OCI-LY3 (cell line): ENCODE results near the gene CPLANE2.

Experiments
- H2AFZ ChIP-seq: fragments of 200-600, 300-600 bp; shearing (Covaris generic); 2 replicates; pipeline ENCODE4 v1.6.0; 2014; ENCODE audit warnings: antibody characterized with exemption, low read depth, low read length
- H3K27ac ChIP-seq: fragments of 200-600, 300-600 bp; sonication (generic); 2 replicates; pipeline ENCODE4 v1.5.1; 2014; ENCODE audit warnings: mild to moderate bottlenecking, low read length, moderate library complexity, mixed read lengths
- H3K27me3 ChIP-seq: fragments of 200-600, 300-600 bp; sonication (generic); 2 replicates; pipeline ENCODE4 v1.6.1; 2014; ENCODE audit warnings: low read depth, low read length, mixed read lengths
- H3K36me3 ChIP-seq: fragments of 200-600, 300-600 bp; sonication (generic); replicated peaks from 2 replicates; pipeline ENCODE3; 2014; ENCODE audit warnings: low read depth, low read length, mixed read lengths
- H3K4me1 ChIP-seq: fragments of 300-600, 200-600 bp; sonication (generic); 2 replicates; pipeline ENCODE4 v1.6.1; 2014; ENCODE audit warnings: low read length, mixed read lengths
- H3K4me2 ChIP-seq: fragments of 200-600, 300-600 bp; sonication (generic); 2 replicates; pipeline ENCODE4 v1.6.1; 2014; ENCODE audit warnings: low read length, mixed read lengths
- H3K4me3 ChIP-seq: fragments of 300-600, 200-600 bp; sonication (generic); 2 replicates; pipeline ENCODE4 v1.5.1; 2014; ENCODE audit warnings: antibody characterized with exemption, mild to moderate bottlenecking, low read length, moderate library complexity
- H3K79me2 ChIP-seq: fragments of 300-600, 200-600 bp; shearing (Covaris generic); 2 replicates; pipeline ENCODE4 v1.6.1; 2014; ENCODE audit warnings: mild to moderate bottlenecking, low read length, mixed read lengths
- H3K9ac ChIP-seq: fragments of 300-600, 200-600 bp; shearing (Covaris generic); 2 replicates; pipeline ENCODE4 v1.6.0; 2014; ENCODE audit warnings: mild to moderate bottlenecking, low read length, moderate library complexity
- H3K9me3 ChIP-seq: fragments of 200-600, 300-600 bp; shearing (Covaris generic); 2 replicates; pipeline ENCODE4 v1.6.1; 2014; ENCODE audit warnings: low read length, mixed read lengths; ENCODE audit not compliant: insufficient read depth
- H4K20me1 ChIP-seq: fragments of 200-600, 300-600 bp; sonication (generic); 2 replicates; pipeline ENCODE4 v1.6.1; 2016; ENCODE audit warnings: low read length, mixed read lengths; ENCODE audit not compliant: insufficient read depth
- CTCF ChIP-seq: fragments of 200-600, 300-600 bp; sonication (generic); IDR thresholded peaks from 2 replicates; pipeline ENCODE4 v1.5.1; 2014; ENCODE audit warnings: antibody characterized with exemption, low read length, low read depth
- EZH2phosphoT487 ChIP-seq: fragments of 200-600 bp; shearing (Covaris generic); IDR thresholded peaks from 2 replicates; pipeline ENCODE4 v1.6.1; 2018; ENCODE audit warnings: antibody characterized with exemption, mixed run types, low read depth

Gene CPLANE2

DNA sequence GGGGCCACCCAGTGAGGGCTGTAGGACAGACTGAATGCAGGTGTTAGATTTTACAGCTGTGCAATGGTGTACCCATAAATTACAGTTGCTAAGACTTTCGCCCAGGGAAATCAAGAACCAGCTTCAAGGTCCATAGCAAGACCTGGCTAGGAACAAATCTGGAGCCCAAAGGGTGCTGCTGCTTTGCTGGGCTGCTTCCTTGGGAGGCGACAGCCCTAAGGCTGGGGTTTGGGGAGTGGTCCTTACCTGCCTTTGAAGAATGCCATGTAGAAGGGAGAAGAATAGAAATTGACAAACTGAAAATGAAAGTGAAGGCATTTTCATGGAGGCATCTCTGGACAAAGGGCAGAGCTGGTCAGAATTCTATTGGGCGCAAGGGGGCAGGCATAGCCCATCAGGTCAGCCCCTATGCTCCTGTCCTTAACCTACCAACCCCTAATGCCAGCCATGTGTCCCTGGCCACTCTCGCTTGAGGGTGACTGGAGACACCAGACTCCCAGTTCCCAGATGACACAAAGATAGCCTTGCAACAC is 16.9 kb downstream of the CPLANE2 start:
- Histone ChIP-seq H2AFZ (no peak overlapping the region), H3K4me3 (no peak overlapping the region), H3K4me2 (no peak overlapping the region)

DNA sequence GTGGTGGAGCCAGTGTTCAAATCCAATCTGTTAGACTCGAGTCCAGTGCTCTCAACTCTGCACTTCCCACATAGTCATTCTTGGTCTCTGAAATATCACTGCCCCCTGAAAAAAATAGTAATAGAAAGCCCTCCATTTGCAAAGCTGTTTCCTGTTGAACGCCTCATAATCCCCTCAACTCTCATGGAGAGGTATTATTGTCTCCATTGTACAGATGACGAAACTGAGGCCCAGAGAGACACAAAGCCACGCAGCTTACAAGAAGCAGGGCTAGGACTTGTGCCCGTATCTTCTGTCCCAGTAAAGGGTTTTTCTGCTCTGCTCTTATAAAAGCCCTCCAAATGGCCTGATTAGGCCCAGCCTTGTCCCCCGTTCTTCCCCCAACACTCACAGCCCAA is 18.3 kb downstream of the CPLANE2 start:
- H3K9me3 ChIP-seq = no peaks in the 10 kb centered on the region
- no peaks in the 10 kb centered on the region for H3K79me2 ChIP-seq
- H3K27ac ChIP-seq = no peak overlapping the region
- H3K4me1 ChIP-seq = no peaks in the 10 kb centered on the region
- no peak overlapping the region for H3K4me2 ChIP-seq
- no peak overlapping the region for H3K9ac ChIP-seq
- no peaks in the 10 kb centered on the region for H4K20me1 ChIP-seq
- TF ChIP-seq EZH2phosphoT487 = no peak
- TF ChIP-seq CTCF = no peak
- no peak overlapping the region for H3K4me3 ChIP-seq
- no peaks in the 10 kb centered on the region for H3K36me3 ChIP-seq
- H2AFZ ChIP-seq = no peak overlapping the region
- no peaks in the 10 kb centered on the region for H3K27me3 ChIP-seq

More for the DNA sequence above, 16.9 kb downstream of the CPLANE2 start:
- no peaks in the 10 kb centered on the region for H3K4me1 ChIP-seq
- no peaks in the 10 kb centered on the region for H3K27me3 ChIP-seq
- no peaks in the 10 kb centered on the region for H3K79me2 ChIP-seq
- H3K27ac ChIP-seq = no peak overlapping the region
- no peaks in the 10 kb centered on the region for H3K36me3 ChIP-seq
- H3K9ac ChIP-seq = no peak overlapping the region
- no peaks in the 10 kb centered on the region for H3K9me3 ChIP-seq
- no peak for TF ChIP-seq EZH2phosphoT487
- TF ChIP-seq CTCF = no peak
- no peaks in the 10 kb centered on the region for H4K20me1 ChIP-seq

DNA sequence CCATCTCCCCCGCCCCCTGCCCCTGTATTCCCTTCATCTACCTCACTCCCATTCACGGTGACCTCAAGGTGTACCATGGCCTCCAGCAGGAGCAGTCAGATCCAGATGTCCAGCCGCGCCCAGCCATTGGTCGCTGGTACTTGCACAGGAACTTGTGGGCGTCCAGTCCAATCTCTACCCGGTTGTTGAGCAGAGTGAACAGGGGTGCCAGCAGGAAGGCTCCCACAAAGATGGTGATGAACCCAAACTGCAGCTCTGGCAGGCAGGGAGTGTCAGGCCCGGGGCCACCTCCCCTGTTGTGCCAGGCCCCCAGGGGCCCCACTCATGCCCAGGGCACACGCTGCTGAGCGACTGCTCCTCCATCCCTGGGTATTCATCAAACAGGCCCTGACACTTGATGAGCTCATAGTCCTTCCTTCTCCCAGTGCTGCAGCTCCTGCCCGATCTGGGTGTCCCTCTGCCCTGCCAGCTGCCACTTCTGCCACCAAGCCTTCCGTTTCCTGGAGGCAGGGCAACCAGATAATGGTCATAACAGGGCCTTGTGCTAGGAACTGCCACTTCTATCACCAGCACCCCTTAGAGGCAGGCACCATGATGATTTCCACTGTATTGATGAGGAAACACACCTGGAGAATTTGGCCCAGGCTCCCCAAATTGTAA is 18.8 kb downstream of the CPLANE2 start:
- Histone ChIP-seq H3K4me2 (no peak overlapping the region), H2AFZ (no peak overlapping the region), H3K27me3 (no peaks in the 10 kb centered on the region), H3K4me3 (no peak overlapping the region), H3K9ac (no peak overlapping the region), H4K20me1 (no peaks in the 10 kb centered on the region), H3K9me3 (no peaks in the 10 kb centered on the region), H3K27ac (no peak overlapping the region), H3K36me3 (no peaks in the 10 kb centered on the region), H3K4me1 (no peaks in the 10 kb centered on the region), H3K79me2 (no peaks in the 10 kb centered on the region)
- no peak for TF ChIP-seq EZH2phosphoT487
- TF ChIP-seq CTCF = no peak

- H4K20me1 ChIP-seq = no peaks in the 10 kb centered on the region
- H3K36me3 ChIP-seq = no peaks in the 10 kb centered on the region
- TF ChIP-seq CTCF = no peak
- TF ChIP-seq EZH2phosphoT487 = no peak
- peak overlapping the region; percentile 48 for H3K4me2 ChIP-seq
- no peaks in the 10 kb centered on the region for H3K27me3 ChIP-seq
- H3K79me2 ChIP-seq = no peaks in the 10 kb centered on the region
- no peak overlapping the region for H3K27ac ChIP-seq
- no peak overlapping the region for H3K9ac ChIP-seq
- 0 out of 2 replicates have a peak overlapping the region, but pooled peaks have one; percentile 24 for H3K4me3 ChIP-seq
- no peaks in the 10 kb centered on the region for H3K9me3 ChIP-seq
- no peaks in the 10 kb centered on the region for H3K4me1 ChIP-seq
- peak overlapping the region; percentile 46; the same call in 1 of the 2 replicates for H2AFZ ChIP-seq
Observed at GRCh38 chr1:16217061-16217785, 19.8 kb downstream of the CPLANE2 start.
